NCI-H2029 (cell line): ENCODE results near the gene CAD.

Source experiments
- DNase-seq: peaks from one replicate; lab custom pipeline; 2025; lab: John Stamatoyannopoulos, UW

CAD gene

DNA sequence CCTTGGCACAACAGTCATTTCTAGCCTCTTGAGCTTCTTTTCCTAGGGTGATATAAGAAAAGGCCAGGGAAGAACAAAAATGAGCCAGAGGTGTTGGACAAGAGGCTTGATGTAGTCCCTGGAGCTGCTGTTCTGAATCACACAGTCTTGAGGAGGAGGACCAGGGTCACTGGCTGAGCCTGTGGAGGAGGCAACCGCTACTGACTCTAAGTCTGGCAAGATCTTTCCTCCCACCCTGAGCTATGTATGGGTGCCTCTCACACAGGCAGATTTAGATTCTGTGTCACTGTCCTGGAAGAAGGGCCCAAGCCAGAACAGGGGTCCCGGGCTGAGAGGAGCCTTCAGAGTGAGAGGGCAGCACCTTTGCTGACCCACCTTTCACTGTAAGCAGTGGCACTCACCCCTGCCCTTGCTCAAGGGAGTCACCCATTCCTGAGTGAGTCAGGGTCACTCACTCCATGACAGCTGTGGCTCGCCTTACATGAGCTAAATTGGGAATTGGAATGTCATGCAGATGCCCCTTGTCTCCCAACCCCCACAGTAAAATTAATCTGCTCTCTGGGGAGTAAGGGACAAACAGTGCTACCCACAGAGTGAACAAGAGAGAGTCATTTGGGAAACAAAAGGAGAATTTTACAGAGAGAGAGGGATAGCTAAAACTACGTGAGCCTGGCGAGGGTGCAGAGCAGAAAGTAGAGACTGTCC lies 64.8 kb downstream of the CAD start, which contains the start of gene TRIM54:
Gene TRIM54, plus strand, starts transcription at position 575 of the 705 bp plus-strand sequence. CDS start 303 bp downstream, outside the sequence.
- no peak for DNase-seq

DNA sequence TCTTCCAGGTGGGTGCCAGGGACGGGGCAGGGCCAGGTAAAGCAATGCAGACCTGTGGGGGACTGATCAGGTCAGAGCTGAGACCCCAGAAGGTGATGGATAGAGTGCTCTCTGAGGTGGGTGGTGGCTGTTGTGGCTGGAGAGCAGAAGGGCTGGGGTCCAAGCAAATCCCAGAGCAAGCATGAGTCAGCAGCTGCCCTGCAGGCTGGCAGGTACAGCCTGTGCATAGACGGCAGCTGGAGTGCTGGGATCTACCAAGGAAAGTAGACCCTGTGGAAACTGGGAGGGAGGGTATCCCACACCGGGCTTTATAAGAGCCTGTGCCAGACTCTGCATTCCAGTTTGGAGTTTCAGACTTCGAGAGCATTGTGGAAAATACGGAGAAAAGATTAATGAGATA lies 65.7 kb downstream of the CAD start:
- DNase-seq, result no peak

DNA sequence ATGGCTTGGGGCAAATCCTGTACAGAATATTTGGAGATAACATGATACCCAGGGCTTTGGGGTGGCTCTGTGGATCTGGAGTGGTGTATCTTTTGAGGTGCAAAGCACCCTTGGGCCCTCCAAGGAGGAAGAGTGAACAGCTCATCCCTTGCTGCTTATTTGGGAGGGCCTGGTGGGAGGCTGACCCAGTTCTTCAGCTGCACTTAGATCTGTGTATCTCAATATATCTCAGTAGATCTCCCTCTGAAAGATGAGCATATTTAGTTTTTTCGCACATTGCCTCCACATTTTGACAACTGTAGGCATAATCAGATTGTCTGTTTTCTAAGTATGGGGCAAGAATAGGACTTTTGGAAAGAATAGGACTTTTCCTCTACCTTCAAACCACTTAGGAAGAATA lies 67.8 kb downstream of the CAD start:
- DNase-seq, result no peak

- DNase-seq, result no peak
These were observed 68.3 kb downstream of the CAD start for GRCh38 chr2:27285481-27285880.

GRCh38 chr2:27288610-27289009 lies 71.4 kb downstream of the CAD start:
- DNase-seq, result no peak

GRCh38 chr2:27290549-27290948 lies 73.4 kb downstream of the CAD start:
- no peak for DNase-seq

DNA sequence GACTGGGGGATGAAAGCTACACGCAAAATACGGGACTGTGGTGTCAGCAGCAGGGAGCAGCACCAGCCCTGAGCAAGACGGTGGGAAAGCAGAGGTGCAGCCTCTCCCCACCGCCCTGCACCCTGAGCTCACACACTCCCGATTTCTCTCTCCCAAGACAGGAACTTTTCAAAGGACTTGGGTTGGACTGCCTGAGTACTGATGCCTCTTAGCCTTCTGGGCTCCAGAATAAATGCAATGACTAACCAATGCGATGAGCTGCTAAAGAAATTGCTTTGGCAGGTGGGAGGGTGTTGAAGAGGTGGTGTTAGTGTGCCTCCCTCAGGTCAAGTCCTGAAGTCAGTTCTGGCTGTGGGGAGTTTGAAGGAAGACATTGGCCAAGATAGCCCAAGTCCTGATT lies 74.7 kb downstream of the CAD start:
- DNase-seq, result no peak
